GM19023 (cell line): ENCODE measurements around the gene CDH4.

ENCODE experiments used
- ATAC-seq: cut with Tn5 transposase; IDR thresholded peaks from one replicate; pipeline ENCODE4 v1.9.1; 2021; ENCODE audit warnings: mild to moderate bottlenecking, moderate library complexity; ENCODE audit not compliant: unreplicated experiment

CDH4 gene

GRCh38 chr20:61953037-61954021 is 701.3 kb downstream of the CDH4 start:
- ATAC-seq = no peak

- no peak for ATAC-seq
Measured at GRCh38 chr20:61954276-61955021, 702.4 kb downstream of the CDH4 start.

GRCh38 chr20:61955668-61956395 is 703.8 kb downstream of the CDH4 start:
- no peak for ATAC-seq

GRCh38 chr20:61956396-61957342 is 704.6 kb downstream of the CDH4 start:
- ATAC-seq = no peak

GRCh38 chr20:61957961-61958715 is 706.1 kb downstream of the CDH4 start:
- ATAC-seq = no peak

GRCh38 chr20:61958773-61959700 is 707.0 kb downstream of the CDH4 start:
- ATAC-seq = no peak

- ATAC-seq = no peak
Measured at GRCh38 chr20:61960836-61961235, 708.8 kb downstream of the CDH4 start.

- ATAC-seq = no peak
Measured at GRCh38 chr20:61963149-61963548, 711.1 kb downstream of the CDH4 start.

GRCh38 chr20:61963885-61964674 is 712.0 kb downstream of the CDH4 start:
- no peak for ATAC-seq

- no peak for ATAC-seq
Measured at GRCh38 chr20:61964675-61965605, 712.9 kb downstream of the CDH4 start.

- ATAC-seq = no peak
Measured at GRCh38 chr20:61965606-61966491, 713.8 kb downstream of the CDH4 start.

GRCh38 chr20:61966492-61967244 is 714.6 kb downstream of the CDH4 start:
- no peak for ATAC-seq

- no peak for ATAC-seq
Measured at GRCh38 chr20:61967300-61967699, 715.2 kb downstream of the CDH4 start.

GRCh38 chr20:61968036-61968810 is 716.2 kb downstream of the CDH4 start:
- ATAC-seq = no peak
